ENCODE data around the gene CRYBG2. TPM values are rescaled to one million over a fixed set of nuclear protein-coding genes. Genes with fewer than 3 reads are reported as not detected.
A peak's percentile ranks its signal among the peaks of the same experiment; 100 is the strongest.

CRYBG2 gene
- total RNA-seq, 2 experiments from 2014 or later: 1.3 to 1.4 TPM

DNA sequence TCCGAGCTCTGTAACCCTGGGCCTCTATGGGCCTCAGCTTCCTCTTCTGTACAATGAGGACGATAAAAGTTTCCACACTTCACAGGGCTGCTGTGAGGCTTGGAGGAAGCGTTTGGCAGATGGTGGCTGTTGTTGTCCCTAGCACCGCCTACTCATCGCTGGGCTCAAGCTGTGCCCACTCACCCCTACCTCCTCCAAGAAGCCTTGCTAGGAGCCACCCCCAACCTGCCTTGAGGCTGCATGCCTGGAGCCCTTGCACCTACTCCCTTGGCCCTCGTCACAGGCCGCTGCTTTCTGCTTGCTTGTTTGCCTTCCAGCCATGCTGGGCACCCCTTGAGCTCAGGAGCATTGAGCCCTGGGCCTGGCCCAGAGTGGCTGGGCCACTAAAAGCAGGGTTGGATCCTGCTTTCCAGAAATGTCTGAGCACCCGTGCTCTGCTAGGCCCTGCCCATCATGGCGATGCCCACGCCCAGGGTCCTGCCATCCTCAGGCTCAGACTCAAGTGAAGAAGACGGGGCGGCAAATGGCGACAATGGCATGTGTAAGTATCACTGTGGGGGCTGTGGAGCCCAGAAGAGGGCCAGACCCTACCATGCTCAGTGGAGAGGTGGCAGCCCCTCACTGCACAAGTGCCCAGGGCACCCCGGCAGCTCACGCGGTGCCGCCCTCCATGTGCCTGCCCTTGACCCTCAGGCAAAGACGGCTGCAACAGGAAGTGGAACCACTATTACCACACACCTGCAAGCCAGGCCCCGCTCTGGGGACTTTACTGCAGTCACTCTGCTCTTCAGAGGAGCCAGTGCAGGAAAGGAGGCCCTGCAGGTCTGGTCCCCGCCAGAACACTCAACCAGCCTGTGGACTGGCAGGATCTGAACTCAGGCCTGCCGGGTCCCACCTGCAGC, 64.5 kb downstream of the CRYBG2 start:
- Mint-ChIP-seq H3K4me1 (ENCODE audit: low read depth) (peaks cover 82% of the 10 kb centered on the region), H3K27me3 (no peaks in the 10 kb centered on the region), H3K9me3 (no peaks in the 10 kb centered on the region), H3K27ac (peak overlapping the region; percentile 95), H3K4me3 (peak overlapping the region; percentile 60), H3K36me3 (ENCODE audit: low read depth) (peaks cover 6% of the 10 kb centered on the region)
- peaks cover 98% of the 10 kb centered on the region for H3K4me1 ChIP-seq (ENCODE audit: insufficient read depth, low read length)
- H3K36me3 ChIP-seq (ENCODE audit: insufficient read depth, low read length): no peaks in the 10 kb centered on the region
- CTCF ChIA-PET: interaction anchor here (0.6 to 8.8 kb wide), 13 partner anchors 10 to 128 kb away, joined by 3 to 223 read pairs (median 6); partner anchors contain the start of genes CD52, CEP85, SH3BGRL3 and UBXN11
- intact Hi-C loops (cut with DNase I, micrococcal nuclease): loop anchor here (1.0 to 5.0 kb wide), 2 partner anchors 14 to 68 kb away; no protein-coding TSS in a partner anchor
- POLR2A ChIA-PET: interaction anchor here (0.5 to 20.7 kb wide), 15 partner anchors 8 to 1540 kb away, joined by 3 to 977 read pairs (median 6); partner anchors contain the start of genes CD52, DHDDS, HMGN2 and SH3BGRL3
- ATAC-seq (ENCODE audit: poor library complexity) (no peak), DNase-seq (peak in 8 of 14 experiments; percentile 22 to 70 (median 52))
- peak overlapping the region; percentile 89 to 94 for H3K27ac ChIP-seq (ENCODE audit: low read depth in 1 of 2, low read length in 2 of 2)
- no peaks in the 10 kb centered on the region for H3K9me3 ChIP-seq (ENCODE audit: control insufficient read depth in 1 of 2, insufficient read depth in 1 of 2, low read length in 2 of 2)
- no peak overlapping the region for H3K4me3 ChIP-seq (ENCODE audit: low read length)
- TF ChIP-seq, protein P1, sequence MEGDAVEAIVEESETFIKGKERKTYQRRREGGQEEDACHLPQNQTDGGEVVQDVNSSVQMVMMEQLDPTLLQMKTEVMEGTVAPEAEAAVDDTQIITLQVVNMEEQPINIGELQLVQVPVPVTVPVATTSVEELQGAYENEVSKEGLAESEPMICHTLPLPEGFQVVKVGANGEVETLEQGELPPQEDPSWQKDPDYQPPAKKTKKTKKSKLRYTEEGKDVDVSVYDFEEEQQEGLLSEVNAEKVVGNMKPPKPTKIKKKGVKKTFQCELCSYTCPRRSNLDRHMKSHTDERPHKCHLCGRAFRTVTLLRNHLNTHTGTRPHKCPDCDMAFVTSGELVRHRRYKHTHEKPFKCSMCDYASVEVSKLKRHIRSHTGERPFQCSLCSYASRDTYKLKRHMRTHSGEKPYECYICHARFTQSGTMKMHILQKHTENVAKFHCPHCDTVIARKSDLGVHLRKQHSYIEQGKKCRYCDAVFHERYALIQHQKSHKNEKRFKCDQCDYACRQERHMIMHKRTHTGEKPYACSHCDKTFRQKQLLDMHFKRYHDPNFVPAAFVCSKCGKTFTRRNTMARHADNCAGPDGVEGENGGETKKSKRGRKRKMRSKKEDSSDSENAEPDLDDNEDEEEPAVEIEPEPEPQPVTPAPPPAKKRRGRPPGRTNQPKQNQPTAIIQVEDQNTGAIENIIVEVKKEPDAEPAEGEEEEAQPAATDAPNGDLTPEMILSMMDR (IDR thresholded peaks at IDR 0.05): no peak
- H3K27me3 ChIP-seq (ENCODE audit: control insufficient read depth in 1 of 2, insufficient read depth in 2 of 2, low read length in 2 of 2): no peaks in the 10 kb centered on the region

DNA sequence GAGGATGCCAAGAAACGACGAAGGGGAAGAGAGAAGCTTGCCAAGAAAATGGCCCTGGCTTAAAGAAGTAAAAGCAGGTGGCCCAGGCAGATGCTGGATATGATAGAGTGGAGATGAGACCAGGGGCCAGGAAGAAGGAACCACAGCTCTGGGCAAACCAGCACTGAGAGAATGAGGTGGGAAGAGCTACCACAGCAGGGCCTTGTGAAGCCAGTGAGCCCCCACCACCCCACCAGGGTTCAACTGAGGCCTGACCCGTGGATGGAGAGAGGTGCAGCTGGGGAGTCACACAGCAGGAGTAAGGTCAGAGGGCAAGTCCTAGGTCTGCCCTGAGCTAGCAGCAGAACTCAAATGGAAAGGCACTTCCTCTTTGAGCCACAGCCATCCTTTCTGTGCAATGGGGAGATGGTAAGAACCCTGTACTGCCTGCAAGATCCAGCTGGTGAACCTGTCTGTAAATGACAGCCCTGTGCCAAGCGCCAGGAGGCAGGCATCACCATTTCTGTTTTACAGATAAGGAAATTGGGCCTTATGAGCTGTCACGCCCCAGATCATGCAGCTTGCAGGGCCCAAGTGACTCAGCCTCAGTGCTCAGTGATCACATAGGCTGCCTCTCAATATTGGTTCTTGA, 65.5 kb downstream of the CRYBG2 start:
- intact Hi-C loops (cut with DNase I, micrococcal nuclease): loop anchor here in 1 of 2 experiments (5.0 kb wide), 1 partner anchor 69 kb away; no protein-coding TSS in a partner anchor
- TF ChIP-seq, protein P1 (IDR thresholded peaks at IDR 0.05): no peak
- no peaks in the 10 kb centered on the region for H3K9me3 ChIP-seq (ENCODE audit: control insufficient read depth in 1 of 2, insufficient read depth in 1 of 2, low read length in 2 of 2)
- H3K36me3 Mint-ChIP-seq (ENCODE audit: low read depth): peaks cover 9% of the 10 kb centered on the region
- no peak overlapping the region for H3K4me3 ChIP-seq (ENCODE audit: low read length)
- peaks cover 90% of the 10 kb centered on the region for H3K4me1 Mint-ChIP-seq (ENCODE audit: low read depth)
- peak overlapping the region; percentile 89 to 94 for H3K27ac ChIP-seq (ENCODE audit: low read depth in 1 of 2, low read length in 2 of 2)
- peak overlapping the region; percentile 60 for H3K4me3 Mint-ChIP-seq
- H3K4me1 ChIP-seq (ENCODE audit: insufficient read depth, low read length): peaks cover 99% of the 10 kb centered on the region
- CTCF ChIA-PET: interaction anchor here (0.6 to 8.8 kb wide), 11 partner anchors 9 to 129 kb away, joined by 3 to 223 read pairs (median 7); partner anchors contain the start of genes CD52, CEP85, SH3BGRL3 and UBXN11
- no peaks in the 10 kb centered on the region for H3K27me3 Mint-ChIP-seq
- peak overlapping the region; percentile 95 for H3K27ac Mint-ChIP-seq
- peaks cover 8% of the 10 kb centered on the region for H3K36me3 ChIP-seq (ENCODE audit: insufficient read depth, low read length)
- no peaks in the 10 kb centered on the region for H3K9me3 Mint-ChIP-seq
- ATAC-seq (ENCODE audit: poor library complexity) (peak; percentile 4), DNase-seq (peak in 13 of 14 experiments; percentile 51 to 84 (median 63))
- no peaks in the 10 kb centered on the region for H3K27me3 ChIP-seq (ENCODE audit: control insufficient read depth in 1 of 2, insufficient read depth in 2 of 2, low read length in 2 of 2)
- POLR2A ChIA-PET: interaction anchor here (0.5 to 20.7 kb wide), 13 partner anchors 9 to 1541 kb away, joined by 3 to 977 read pairs (median 6); partner anchors contain the start of genes CD52, DHDDS, HMGN2 and SH3BGRL3

DNA sequence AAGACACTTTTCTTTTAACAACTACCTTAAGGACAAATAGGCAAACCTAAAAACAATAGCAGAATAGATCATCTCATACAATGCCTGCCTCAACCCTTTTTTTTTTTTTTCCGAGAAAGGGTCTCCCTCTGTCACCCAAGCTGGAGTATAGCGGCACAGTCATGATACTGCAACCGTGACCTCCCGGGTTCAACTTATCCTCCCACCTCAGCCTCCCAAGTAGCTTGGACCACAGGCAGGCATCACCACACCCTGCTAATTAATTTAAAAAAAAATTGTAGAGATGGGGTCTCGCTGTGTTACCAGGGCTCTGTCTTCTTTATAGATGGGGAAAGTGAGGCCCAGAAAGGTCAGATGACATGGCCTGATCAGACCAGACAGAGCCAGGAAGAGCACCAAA, 66.1 kb downstream of the CRYBG2 start:
- POLR2A ChIA-PET: interaction anchor here (1.0 to 20.7 kb wide), 12 partner anchors 8 to 213 kb away, joined by 3 to 977 read pairs (median 8); partner anchors contain the start of genes CD52, HMGN2, SH3BGRL3 and UBXN11
- DNase-seq (no peak), ATAC-seq (ENCODE audit: poor library complexity) (no peak)
- peak overlapping the region; percentile 95 for H3K27ac Mint-ChIP-seq
- TF ChIP-seq, protein P1 (IDR thresholded peaks at IDR 0.05): no peak
- H3K27me3 ChIP-seq (ENCODE audit: control insufficient read depth in 1 of 2, insufficient read depth in 2 of 2, low read length in 2 of 2): no peaks in the 10 kb centered on the region
- peaks cover 93% of the 10 kb centered on the region for H3K4me1 Mint-ChIP-seq (ENCODE audit: low read depth)
- peaks cover 100% of the 10 kb centered on the region for H3K4me1 ChIP-seq (ENCODE audit: insufficient read depth, low read length)
- peak overlapping the region; percentile 79 for H3K4me3 Mint-ChIP-seq
- H3K27ac ChIP-seq (ENCODE audit: low read depth in 1 of 2, low read length in 2 of 2): peak overlapping the region; percentile 89 to 94
- CTCF ChIA-PET: interaction anchor here (1.8 to 8.8 kb wide), 7 partner anchors 8 to 103 kb away, joined by 5 to 223 read pairs (median 17); partner anchors contain the start of genes CD52, SH3BGRL3 and UBXN11
- peaks cover 15% of the 10 kb centered on the region for H3K36me3 Mint-ChIP-seq (ENCODE audit: low read depth)
- peak overlapping the region; percentile 12 for H3K4me3 ChIP-seq (ENCODE audit: low read length)
- H3K9me3 ChIP-seq (ENCODE audit: control insufficient read depth in 1 of 2, insufficient read depth in 1 of 2, low read length in 2 of 2): no peaks in the 10 kb centered on the region
- no peaks in the 10 kb centered on the region for H3K27me3 Mint-ChIP-seq
- intact Hi-C loops (cut with DNase I, micrococcal nuclease): loop anchor here in 1 of 2 experiments (1.0 to 5.0 kb wide), 2 partner anchors 33 to 69 kb away; no protein-coding TSS in a partner anchor
- peaks cover 14% of the 10 kb centered on the region for H3K36me3 ChIP-seq (ENCODE audit: insufficient read depth, low read length)
- H3K9me3 Mint-ChIP-seq: no peaks in the 10 kb centered on the region

All from CD4-positive, alpha-beta T cell (primary cell).